ENCODE data around the gene LRRC2. TPM values are rescaled to one million over a fixed set of nuclear protein-coding genes. Genes with fewer than 3 reads are reported as not detected.

LRRC2 gene
- total and polyA plus RNA-seq, 2 experiments from 2014 or later: 0.60 to 4.4 TPM

DNA sequence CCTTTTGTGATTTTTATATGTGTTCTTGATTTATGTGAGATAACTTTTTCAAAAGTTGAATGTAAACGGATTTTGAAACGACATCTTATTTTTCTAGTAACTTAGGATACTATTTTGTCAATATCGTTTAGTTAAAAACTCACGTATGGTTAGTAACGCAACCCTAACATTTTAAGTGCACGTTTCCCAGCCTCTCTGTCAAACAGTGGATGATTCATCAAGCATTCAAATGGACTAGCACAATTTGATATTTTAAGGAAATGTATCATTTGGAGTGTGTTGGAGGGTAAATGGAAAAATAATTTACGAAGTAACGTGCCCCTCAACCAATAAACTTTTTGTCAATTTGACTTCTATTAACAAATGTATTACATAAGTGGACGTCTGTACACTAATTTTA is 45.0 kb downstream of the LRRC2 start:
- H2AFZ ChIP-seq: no peak overlapping the region
- H3K9me3 ChIP-seq (ENCODE audit: low read depth): no peaks in the 10 kb centered on the region
- TF ChIP-seq EZH2 (IDR thresholded peaks at IDR 0.05; ENCODE audit: borderline replicate concordance) (no peak), EZH2phosphoT487 (IDR thresholded peaks at IDR 0.05; ENCODE audit: low read depth, severe bottlenecking, unreplicated experiment) (no peak), CTCF (IDR thresholded peaks at IDR 0.05; ENCODE audit: poor library complexity) (no peak)
- no peaks in the 10 kb centered on the region for H3K9me2 ChIP-seq (replicated peaks; ENCODE audit: insufficient read depth)
- H3K27me3 ChIP-seq: no peaks in the 10 kb centered on the region
- 87% methylated on average over 9 of the region's 9 CpGs for WGBS (ENCODE audit: low lambda C conversion rate, missing lambda C conversion rate)
- H3K36me3 ChIP-seq (replicated peaks; ENCODE audit: insufficient read depth, low read depth): no peaks in the 10 kb centered on the region
- no peak overlapping the region for H3K4me3 ChIP-seq
- no peaks in the 10 kb centered on the region for H3K79me2 ChIP-seq
- H3K4me2 ChIP-seq: no peak overlapping the region
- H3K4me1 ChIP-seq (ENCODE audit: insufficient read depth): no peaks in the 10 kb centered on the region
- H4K20me1 ChIP-seq (ENCODE audit: insufficient read depth, poor library complexity, severe bottlenecking): no peaks in the 10 kb centered on the region
- no peak overlapping the region for H3K27ac ChIP-seq
- DNase-seq (ENCODE audit: low spot score): no peak

DNA sequence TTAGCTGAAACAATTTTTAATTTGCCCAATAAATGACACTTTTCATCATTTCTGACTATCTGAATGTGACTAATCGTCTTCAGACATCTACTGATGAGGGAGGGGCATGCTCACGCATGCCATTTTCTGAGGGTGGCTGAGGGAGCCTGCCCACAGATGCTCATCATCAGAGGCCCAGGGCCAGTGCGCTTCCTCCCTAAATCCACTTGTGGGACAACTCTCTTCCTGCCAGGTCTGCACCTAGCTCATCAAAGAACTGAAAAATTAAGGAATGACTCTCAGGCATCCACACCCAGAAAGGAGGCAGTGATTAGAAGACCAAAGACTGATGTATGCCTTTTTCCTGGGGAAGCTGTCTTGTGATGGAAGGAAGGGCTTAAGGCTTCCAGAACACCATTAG is 45.6 kb downstream of the LRRC2 start:
- Histone ChIP-seq H3K79me2 (no peaks in the 10 kb centered on the region), H3K27ac (no peak overlapping the region), H3K36me3 (replicated peaks; ENCODE audit: insufficient read depth, low read depth) (no peaks in the 10 kb centered on the region), H4K20me1 (ENCODE audit: insufficient read depth, poor library complexity, severe bottlenecking) (no peaks in the 10 kb centered on the region), H3K27me3 (no peaks in the 10 kb centered on the region), H2AFZ (no peak overlapping the region), H3K9me3 (ENCODE audit: low read depth) (no peaks in the 10 kb centered on the region), H3K4me3 (no peak overlapping the region), H3K4me1 (ENCODE audit: insufficient read depth) (no peaks in the 10 kb centered on the region), H3K9me2 (replicated peaks; ENCODE audit: insufficient read depth) (no peaks in the 10 kb centered on the region), H3K4me2 (no peak overlapping the region)
- WGBS (ENCODE audit: low lambda C conversion rate, missing lambda C conversion rate): 89% methylated on average over 3 of the region's 3 CpGs
- DNase-seq (ENCODE audit: low spot score): no peak
- TF ChIP-seq EZH2phosphoT487 (IDR thresholded peaks at IDR 0.05; ENCODE audit: low read depth, severe bottlenecking, unreplicated experiment): no peak
- TF ChIP-seq EZH2 (IDR thresholded peaks at IDR 0.05; ENCODE audit: borderline replicate concordance): no peak
- TF ChIP-seq CTCF (IDR thresholded peaks at IDR 0.05; ENCODE audit: poor library complexity): no peak

- Histone ChIP-seq H3K9me2 (replicated peaks; ENCODE audit: insufficient read depth) (no peaks in the 10 kb centered on the region), H3K9me3 (ENCODE audit: low read depth) (no peaks in the 10 kb centered on the region), H3K79me2 (no peaks in the 10 kb centered on the region), H3K36me3 (replicated peaks; ENCODE audit: insufficient read depth, low read depth) (no peaks in the 10 kb centered on the region), H3K27ac (no peak overlapping the region), H4K20me1 (ENCODE audit: insufficient read depth, poor library complexity, severe bottlenecking) (no peaks in the 10 kb centered on the region), H3K27me3 (no peaks in the 10 kb centered on the region), H3K4me1 (ENCODE audit: insufficient read depth) (no peaks in the 10 kb centered on the region), H3K4me2 (no peak overlapping the region), H3K4me3 (no peak overlapping the region), H2AFZ (no peak overlapping the region)
- TF ChIP-seq CTCF (IDR thresholded peaks at IDR 0.05; ENCODE audit: poor library complexity): no peak
- TF ChIP-seq EZH2 (IDR thresholded peaks at IDR 0.05; ENCODE audit: borderline replicate concordance): no peak
- TF ChIP-seq EZH2phosphoT487 (IDR thresholded peaks at IDR 0.05; ENCODE audit: low read depth, severe bottlenecking, unreplicated experiment): no peak
- no peak for DNase-seq (ENCODE audit: low spot score)
- WGBS (ENCODE audit: low lambda C conversion rate, missing lambda C conversion rate): 97% methylated on average over 2 of the region's 2 CpGs
Measured at GRCh38 chr3:46519952-46520351, 46.1 kb downstream of the LRRC2 start.

- WGBS (ENCODE audit: low lambda C conversion rate, missing lambda C conversion rate): 97% methylated on average over 2 of the region's 2 CpGs
- TF ChIP-seq CTCF (IDR thresholded peaks at IDR 0.05; ENCODE audit: poor library complexity) (no peak), EZH2phosphoT487 (IDR thresholded peaks at IDR 0.05; ENCODE audit: low read depth, severe bottlenecking, unreplicated experiment) (no peak), EZH2 (IDR thresholded peaks at IDR 0.05; ENCODE audit: borderline replicate concordance) (no peak)
- Histone ChIP-seq H4K20me1 (ENCODE audit: insufficient read depth, poor library complexity, severe bottlenecking) (no peaks in the 10 kb centered on the region), H3K79me2 (no peaks in the 10 kb centered on the region), H2AFZ (no peak overlapping the region), H3K9me2 (replicated peaks; ENCODE audit: insufficient read depth) (no peaks in the 10 kb centered on the region), H3K27me3 (no peaks in the 10 kb centered on the region), H3K36me3 (replicated peaks; ENCODE audit: insufficient read depth, low read depth) (no peaks in the 10 kb centered on the region), H3K4me3 (no peak overlapping the region), H3K27ac (no peak overlapping the region), H3K4me1 (ENCODE audit: insufficient read depth) (no peaks in the 10 kb centered on the region), H3K4me2 (no peak overlapping the region), H3K9me3 (ENCODE audit: low read depth) (no peaks in the 10 kb centered on the region)
- DNase-seq (ENCODE audit: low spot score): no peak
Measured at GRCh38 chr3:46517784-46518181, 48.3 kb downstream of the LRRC2 start.
